ENCODE results near the gene HSF2. TPM values are rescaled to one million over a fixed set of nuclear protein-coding genes. Genes with fewer than 3 reads are reported as not detected.
"Not testable (repeated sequence)": the region's sequence is repeated elsewhere in the genome, so short reads cannot be mapped to it uniquely, and the experiment has no call there.

HSF2 gene
- total RNA-seq, 4 donors from 2014 or later: 12.4 to 37.2 (median 21.4) TPM

- Histone ChIP-seq H3K27me3 (no peaks in the 10 kb centered on the region), H3K4me1 (peaks cover 11% of the 10 kb centered on the region), H3K27ac (no peak overlapping the region), H3K9me3 (no peaks in the 10 kb centered on the region), H3K36me3 (peaks cover 61% of the 10 kb centered on the region), H3K4me3 (no peak overlapping the region)
- WGBS: 84% methylated on average over 4 of the region's 4 CpGs
- TF ChIP-seq CTCF (IDR thresholded peaks at IDR 0.05) (no peak), POLR2AphosphoS5 (IDR thresholded peaks at IDR 0.05) (no peak), POLR2A (IDR thresholded peaks at IDR 0.05) (no peak), EP300 (IDR thresholded peaks at IDR 0.05) (no peak)
- no peak for DNase-seq (ENCODE audit: low spot score in 2 of 2)
Measured at GRCh38 chr6:122454673-122455072, 55.2 kb downstream of the HSF2 start.

GRCh38 chr6:122455116-122455515 is 55.7 kb downstream of the HSF2 start:
- 92% methylated on average over 1 of the region's 1 CpG for WGBS
- H3K27ac ChIP-seq; H3K4me3 ChIP-seq; H3K27me3 ChIP-seq; H3K9me3 ChIP-seq; DNase-seq (ENCODE audit: low spot score in 2 of 2): not testable (repeated sequence)
- H3K36me3 ChIP-seq: peaks cover 58% of the 10 kb centered on the region
- H3K4me1 ChIP-seq: peaks cover 15% of the 10 kb centered on the region

GRCh38 chr6:122458087-122458486 is 58.6 kb downstream of the HSF2 start:
- Histone ChIP-seq H3K4me1 (peaks cover 24% of the 10 kb centered on the region), H3K27ac (no peak overlapping the region), H3K4me3 (no peak overlapping the region), H3K27me3 (no peaks in the 10 kb centered on the region), H3K9me3 (no peaks in the 10 kb centered on the region), H3K36me3 (peaks cover 30% of the 10 kb centered on the region)
- no peak for DNase-seq (ENCODE audit: low spot score in 2 of 2)
- 88% methylated on average over 1 of the region's 1 CpG for WGBS
- TF ChIP-seq EP300 (IDR thresholded peaks at IDR 0.05) (no peak), POLR2AphosphoS5 (IDR thresholded peaks at IDR 0.05) (no peak), CTCF (IDR thresholded peaks at IDR 0.05) (no peak), POLR2A (IDR thresholded peaks at IDR 0.05) (no peak)

GRCh38 chr6:122459240-122459639 is 59.8 kb downstream of the HSF2 start:
- WGBS: 37% methylated on average over 2 of the region's 2 CpGs
- Histone ChIP-seq H3K4me1 (peaks cover 30% of the 10 kb centered on the region), H3K36me3 (peaks cover 23% of the 10 kb centered on the region), H3K27ac (no peak overlapping the region), H3K27me3 (no peaks in the 10 kb centered on the region), H3K4me3 (no peak overlapping the region), H3K9me3 (no peaks in the 10 kb centered on the region)
- TF ChIP-seq EP300 (IDR thresholded peaks at IDR 0.05): no peak
- no peak for DNase-seq (ENCODE audit: low spot score in 2 of 2)

- not testable (repeated sequence) for H3K27ac ChIP-seq; H3K4me3 ChIP-seq; H3K27me3 ChIP-seq; DNase-seq (ENCODE audit: low spot score in 2 of 2); H3K9me3 ChIP-seq
- Histone ChIP-seq H3K4me1 (peaks cover 36% of the 10 kb centered on the region), H3K36me3 (peaks cover 16% of the 10 kb centered on the region)
- WGBS: 98% methylated on average over 8 of the region's 8 CpGs
Measured at GRCh38 chr6:122459865-122460416, 60.5 kb downstream of the HSF2 start.

GRCh38 chr6:122461885-122462284 is 62.4 kb downstream of the HSF2 start:
- Histone ChIP-seq H3K27me3 (no peaks in the 10 kb centered on the region), H3K36me3 (peaks cover 18% of the 10 kb centered on the region), H3K9me3 (no peaks in the 10 kb centered on the region), H3K4me1 (peaks cover 47% of the 10 kb centered on the region), H3K4me3 (no peak overlapping the region), H3K27ac (no peak overlapping the region)
- TF ChIP-seq POLR2AphosphoS5 (IDR thresholded peaks at IDR 0.05) (no peak), EP300 (IDR thresholded peaks at IDR 0.05) (no peak), CTCF (IDR thresholded peaks at IDR 0.05) (no peak), POLR2A (IDR thresholded peaks at IDR 0.05) (no peak)
- no peak for DNase-seq (ENCODE audit: low spot score in 2 of 2)
- 87% methylated on average over 2 of the region's 2 CpGs for WGBS
